Neural progenitor cell (in vitro differentiated cells): ENCODE data around the gene ROR2. TPM values are rescaled to one million over a fixed set of nuclear protein-coding genes. Genes with fewer than 3 reads are reported as not detected.

Experiments
- DNase-seq: peaks from one replicate; pipeline ENCODE4 v3.0.0-alpha.2; 2016; ENCODE audit warnings: low spot score
- H2AFZ ChIP-seq: fragments of 200-600 bp; sonication (generic); replicated peaks from 2 replicates; pipeline ENCODE4 v1.6.1; 2016; ENCODE audit warnings: antibody characterized with exemption
- H3F3A ChIP-seq: fragments of 200-600 bp; sonication (generic); 2 replicates; pipeline ENCODE4 v1.6.1; 2016; ENCODE audit warnings: antibody characterized with exemption, low read depth
- H3K27ac ChIP-seq: fragments of 200-600 bp; sonication (generic); 2 replicates; pipeline ENCODE4 v1.5.1; 2016; ENCODE audit warnings: mild to moderate bottlenecking
- H3K27me3 ChIP-seq: fragments of 200-600 bp; sonication (generic); 2 replicates; pipeline ENCODE4 v1.6.1; 2016; ENCODE audit warnings: mild to moderate bottlenecking, moderate library complexity
- H3K36me3 ChIP-seq: fragments of 200-600 bp; sonication (generic); 2 replicates; pipeline ENCODE4 v1.5.1; 2016
- H3K4me1 ChIP-seq: fragments of 200-600 bp; sonication (generic); 2 replicates; pipeline ENCODE4 v1.6.1; 2016; ENCODE audit warnings: mixed run types
- H3K4me2 ChIP-seq: fragments of 200-600 bp; sonication (generic); 2 replicates; pipeline ENCODE4 v1.6.1; 2016
- H3K4me3 ChIP-seq: fragments of 200-600 bp; sonication (generic); 2 replicates; pipeline ENCODE4 v1.5.1; 2016
- H3K79me2 ChIP-seq: fragments of 200-600 bp; sonication (generic); 2 replicates; pipeline ENCODE4 v1.6.1; 2016; ENCODE audit warnings: low read depth
- H3K9ac ChIP-seq: fragments of 200-600 bp; sonication (generic); 2 replicates; pipeline ENCODE4 v1.6.1; 2016
- H3K9me3 ChIP-seq: fragments of 200-600 bp; sonication (generic); 2 replicates; pipeline ENCODE4 v1.5.1; 2016; ENCODE audit warnings: low read depth
- H4K20me1 ChIP-seq: fragments of 200-600 bp; sonication (generic); 2 replicates; pipeline ENCODE4 v1.6.1; 2016; ENCODE audit warnings: low read depth
- H3K27ac Mint-ChIP-seq: 3 replicates; pipeline ENCODE4 v1.8.0; 2021; ENCODE audit warnings: mixed read lengths
- H3K27me3 Mint-ChIP-seq: 2 replicates; pipeline ENCODE4 v1.8.0; 2022; ENCODE audit warnings: low read depth, mild to moderate bottlenecking, inconsistent platforms, moderate library complexity, mixed read lengths; ENCODE audit not compliant: insufficient read depth
- H3K36me3 Mint-ChIP-seq: 3 replicates; pipeline ENCODE4 v1.8.0; 2021; ENCODE audit warnings: mixed read lengths
- H3K4me1 Mint-ChIP-seq: 3 replicates; pipeline ENCODE4 v1.8.0; 2021; ENCODE audit warnings: mixed read lengths
- H3K4me3 Mint-ChIP-seq: 3 replicates; pipeline ENCODE4 v1.8.0; 2021; ENCODE audit warnings: mild to moderate bottlenecking, moderate library complexity, mixed read lengths
- H3K9me3 Mint-ChIP-seq: 3 replicates; pipeline ENCODE4 v1.8.0; 2020; ENCODE audit warnings: mixed read lengths
- CTCF ChIP-seq: fragments of 200-600 bp; sonication (generic); IDR thresholded peaks from 2 replicates; pipeline ENCODE4 v1.5.1; 2017; ENCODE audit warnings: antibody characterized with exemption, mild to moderate bottlenecking
- EZH2 ChIP-seq: fragments of 200-600 bp; sonication (generic); IDR thresholded peaks from 2 replicates; pipeline ENCODE4 v1.6.1; 2017; ENCODE audit warnings: antibody characterized with exemption, mild to moderate bottlenecking, moderate library complexity
- EZH2phosphoT487 ChIP-seq: fragments of 200-600 bp; sonication (generic); IDR thresholded peaks from 2 replicates; pipeline ENCODE4 v1.6.1; 2017; ENCODE audit warnings: antibody characterized with exemption
- total RNA-seq: library from RNA; depleted of rRNA; stranded (reverse); fragments of >200 nt; gene quantifications from 2 replicates; pipeline ENCODE4 v1.2.3, GENCODE V29; 2015; ENCODE audit warnings: low replicate concordance

ROR2 gene
- total RNA-seq, 1 donor from 2014 or later: 20.1 TPM

DNA sequence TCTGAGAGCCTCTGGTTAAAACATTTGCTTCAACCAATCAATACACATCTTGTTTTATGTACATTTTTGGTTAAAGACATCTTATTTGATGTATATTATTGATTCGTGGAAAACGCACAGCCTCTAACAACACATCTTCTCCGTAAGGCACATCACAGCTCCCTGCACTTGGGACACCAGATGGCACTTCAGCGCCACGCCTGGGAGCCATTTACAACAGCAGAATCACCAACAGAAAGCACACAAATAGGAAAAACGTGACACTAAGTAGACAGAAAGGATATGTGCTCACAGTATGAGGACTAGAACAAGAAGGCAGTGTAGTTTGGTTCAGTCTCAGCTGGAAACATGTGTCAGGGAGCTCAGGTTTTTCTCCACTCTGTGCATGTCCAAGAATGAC is 199.7 kb downstream of the ROR2 start:
- H3K4me3 ChIP-seq: no peak overlapping the region
- TF ChIP-seq EZH2: no peak
- no peak for TF ChIP-seq EZH2phosphoT487
- TF ChIP-seq CTCF: no peak
- Mint-ChIP-seq H3K9me3 (no peaks in the 10 kb centered on the region), H3K27me3 (no peaks in the 10 kb centered on the region), H3K27ac (no peak overlapping the region), H3K4me3 (no peak overlapping the region), H3K4me1 (no peaks in the 10 kb centered on the region), H3K36me3 (peaks cover 6% of the 10 kb centered on the region)
- H3K79me2 ChIP-seq: no peaks in the 10 kb centered on the region
- no peaks in the 10 kb centered on the region for H3F3A ChIP-seq
- no peak overlapping the region for H3K27ac ChIP-seq
- no peaks in the 10 kb centered on the region for H3K9me3 ChIP-seq
- no peak overlapping the region for H3K4me2 ChIP-seq
- no peaks in the 10 kb centered on the region for H3K36me3 ChIP-seq
- no peak for DNase-seq
- H3K4me1 ChIP-seq: no peaks in the 10 kb centered on the region
- no peaks in the 10 kb centered on the region for H3K27me3 ChIP-seq
- no peak overlapping the region for H3K9ac ChIP-seq
- H4K20me1 ChIP-seq: no peaks in the 10 kb centered on the region
- H2AFZ ChIP-seq: no peak overlapping the region

DNA sequence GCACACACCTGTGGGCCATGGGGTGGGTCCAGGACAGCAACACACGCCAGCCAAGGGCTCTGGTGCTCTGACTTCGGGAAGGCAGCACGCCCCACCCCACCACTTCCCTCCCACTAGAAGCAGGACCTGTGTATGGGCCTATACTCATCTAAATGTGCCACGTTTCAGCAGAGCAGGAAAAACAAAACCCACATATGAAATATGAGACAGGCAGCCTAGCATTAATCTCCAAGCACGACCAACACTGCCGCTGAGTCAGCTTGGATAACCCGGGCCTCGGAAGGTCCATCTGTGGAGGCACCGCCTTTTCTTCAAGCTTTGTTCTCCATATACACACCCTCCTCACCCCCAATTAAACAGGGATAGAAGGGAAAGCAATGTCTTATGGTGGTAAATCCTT is 203.1 kb downstream of the ROR2 start:
- H3K27me3 Mint-ChIP-seq: no peaks in the 10 kb centered on the region
- H3K4me2 ChIP-seq: no peak overlapping the region
- peaks cover 3% of the 10 kb centered on the region for H3K36me3 Mint-ChIP-seq
- no peaks in the 10 kb centered on the region for H3K4me1 Mint-ChIP-seq
- no peaks in the 10 kb centered on the region for H4K20me1 ChIP-seq
- TF ChIP-seq CTCF: no peak
- TF ChIP-seq EZH2phosphoT487: no peak
- TF ChIP-seq EZH2: no peak
- no peak overlapping the region for H3K27ac ChIP-seq
- no peaks in the 10 kb centered on the region for H3K79me2 ChIP-seq
- H3K27ac Mint-ChIP-seq: no peak overlapping the region
- H3F3A ChIP-seq: no peaks in the 10 kb centered on the region
- H3K4me3 Mint-ChIP-seq: no peak overlapping the region
- no peaks in the 10 kb centered on the region for H3K27me3 ChIP-seq
- H2AFZ ChIP-seq: no peak overlapping the region
- H3K9me3 Mint-ChIP-seq: no peaks in the 10 kb centered on the region
- H3K4me3 ChIP-seq: no peak overlapping the region
- no peaks in the 10 kb centered on the region for H3K36me3 ChIP-seq
- no peaks in the 10 kb centered on the region for H3K4me1 ChIP-seq
- no peak for DNase-seq
- H3K9ac ChIP-seq: no peak overlapping the region
- no peaks in the 10 kb centered on the region for H3K9me3 ChIP-seq

- Histone ChIP-seq H3K9me3 (no peaks in the 10 kb centered on the region), H3K27me3 (no peaks in the 10 kb centered on the region), H3K36me3 (no peaks in the 10 kb centered on the region), H4K20me1 (no peaks in the 10 kb centered on the region), H3F3A (no peaks in the 10 kb centered on the region), H3K9ac (no peak overlapping the region), H3K27ac (no peak overlapping the region), H3K4me2 (no peak overlapping the region), H3K4me3 (no peak overlapping the region), H3K4me1 (no peaks in the 10 kb centered on the region), H2AFZ (no peak overlapping the region), H3K79me2 (no peaks in the 10 kb centered on the region)
- H3K27me3 Mint-ChIP-seq: no peaks in the 10 kb centered on the region
- H3K4me1 Mint-ChIP-seq: no peaks in the 10 kb centered on the region
- no peak for DNase-seq
- no peak overlapping the region for H3K27ac Mint-ChIP-seq
- peaks cover 3% of the 10 kb centered on the region for H3K36me3 Mint-ChIP-seq
- H3K4me3 Mint-ChIP-seq: no peak overlapping the region
- H3K9me3 Mint-ChIP-seq: no peaks in the 10 kb centered on the region
- TF ChIP-seq CTCF: no peak
- no peak for TF ChIP-seq EZH2
- no peak for TF ChIP-seq EZH2phosphoT487
These were observed 203.7 kb downstream of the ROR2 start for GRCh38 chr9:91746357-91746756.
